Cardiac septum (tissue), 1 donor: ENCODE measurements around the gene TMEM163. TPM values are rescaled to one million over a fixed set of nuclear protein-coding genes. Genes with fewer than 3 reads are reported as not detected.
"Not testable (repeated sequence)": the region's sequence is repeated elsewhere in the genome, so short reads cannot be mapped to it uniquely, and the experiment has no call there.

Source experiments
- DNase-seq: peaks from one replicate; pipeline ENCODE4 v3.0.0-alpha.2; 2020; ENCODE audit warnings: low spot score
- intact Hi-C: fragments of 100-400 bp; cut with DNase I; formaldehyde crosslinking; loops from one replicate; pipeline ENCODE4 v1.14.0; 2022
- total RNA-seq: library from RNA; stranded (reverse); fragmentation: NEBNext Ultra II Directional; extraction: Animal tissue kit (Norgen Biotek cat#: 25700); gene quantifications from one replicate; pipeline ENCODE4 v1.2.1, GENCODE V29; 2021
- donor health status: DM: no; HTN: no; CAD: no.

Gene TMEM163
- total RNA-seq, 1 donor from 2014 or later, result 0.38 TPM

- intact Hi-C loops, result not testable (repeated sequence)
- DNase-seq, result peak; percentile 3
Observed at GRCh38 chr2:134476982-134477381, 241.8 kb downstream of the TMEM163 start.

- peak; percentile 6 for DNase-seq
Observed at GRCh38 chr2:134470561-134471168, 248.1 kb downstream of the TMEM163 start.

GRCh38 chr2:134469516-134470115 lies 249.2 kb downstream of the TMEM163 start:
- intact Hi-C loops, result no loop called here
- DNase-seq, result peak; percentile 31

More at GRCh38 chr2:134470561-134471168, 248.1 kb downstream of the TMEM163 start:
- intact Hi-C loops, result no loop called here

- peak; percentile 49 for DNase-seq
- intact Hi-C loops, result no loop called here
Observed at GRCh38 chr2:134468776-134469175, 250.0 kb downstream of the TMEM163 start.

GRCh38 chr2:134468164-134468563 lies 250.6 kb downstream of the TMEM163 start:
- peak; percentile 59 for DNase-seq
- intact Hi-C loops, result no loop called here

- intact Hi-C loops, result no loop called here
- DNase-seq, result peak; percentile 39
Observed at GRCh38 chr2:134466141-134466540, 252.7 kb downstream of the TMEM163 start.

- DNase-seq, result peak; percentile 60
- intact Hi-C loops, result no loop called here
Observed at GRCh38 chr2:134465228-134466105, 253.3 kb downstream of the TMEM163 start.

GRCh38 chr2:134463699-134464022 lies 255.1 kb downstream of the TMEM163 start:
- intact Hi-C loops, result no loop called here

GRCh38 chr2:134462791-134463698 lies 255.8 kb downstream of the TMEM163 start:
- intact Hi-C loops, result no loop called here
- DNase-seq, result peak; percentile 60

More at GRCh38 chr2:134463699-134464022, 255.1 kb downstream of the TMEM163 start:
- peak; percentile 27 for DNase-seq

- intact Hi-C loops, result no loop called here
- no peak for DNase-seq
Observed at GRCh38 chr2:134462275-134462674, 256.5 kb downstream of the TMEM163 start.

- DNase-seq, result peak; percentile 56
- intact Hi-C loops, result loop anchor here (1.0 to 2.0 kb wide), 2 partner anchors 11 to 435 kb away; no protein-coding TSS in a partner anchor
Observed at GRCh38 chr2:134461511-134461910, 257.3 kb downstream of the TMEM163 start.

- peak; percentile 78 for DNase-seq
- intact Hi-C loops, result loop anchor here (2.0 kb wide), 1 partner anchor 436 kb away; no protein-coding TSS in a partner anchor
Observed at GRCh38 chr2:134460583-134460998, 258.2 kb downstream of the TMEM163 start.

- intact Hi-C loops, result loop anchor here (2.0 to 10.0 kb wide), 2 partner anchors 85 to 437 kb away; no protein-coding TSS in a partner anchor
Observed at GRCh38 chr2:134459706-134460406, 258.9 kb downstream of the TMEM163 start.

GRCh38 chr2:134458950-134459349 lies 259.9 kb downstream of the TMEM163 start:
- intact Hi-C loops, result loop anchor here (10.0 kb wide), 1 partner anchor 84 kb away; no protein-coding TSS in a partner anchor
- peak; percentile 63 for DNase-seq

More at GRCh38 chr2:134459706-134460406, 258.9 kb downstream of the TMEM163 start:
- DNase-seq, result peak; percentile 67

- DNase-seq, result no peak
- intact Hi-C loops, result loop anchor here (10.0 kb wide), 1 partner anchor 84 kb away; no protein-coding TSS in a partner anchor
Observed at GRCh38 chr2:134458473-134458853, 260.3 kb downstream of the TMEM163 start.

- peak; percentile 56 for DNase-seq
- intact Hi-C loops, result loop anchor here (10.0 kb wide), 1 partner anchor 83 kb away; no protein-coding TSS in a partner anchor
Observed at GRCh38 chr2:134457765-134458472, 260.9 kb downstream of the TMEM163 start.

- peak; percentile 43 for DNase-seq
- intact Hi-C loops, result loop anchor here (10.0 kb wide), 1 partner anchor 83 kb away; no protein-coding TSS in a partner anchor
Observed at GRCh38 chr2:134457353-134457752, 261.4 kb downstream of the TMEM163 start.

GRCh38 chr2:134455426-134455825 lies 263.4 kb downstream of the TMEM163 start:
- intact Hi-C loops, result loop anchor here (10.0 kb wide), 1 partner anchor 81 kb away; no protein-coding TSS in a partner anchor
- DNase-seq, result peak; percentile 60
